ENCODE data around the gene NPIPB8. TPM values are rescaled to one million over a fixed set of nuclear protein-coding genes. Genes with fewer than 3 reads are reported as not detected.
"Not testable (repeated sequence)": the region's sequence is repeated elsewhere in the genome, so short reads cannot be mapped to it uniquely, and the experiment has no call there.

NPIPB8 gene
- total and polyA plus RNA-seq, 3 experiments from 2014 or later = 0.60 to 1.4 (median 1.3) TPM

DNA sequence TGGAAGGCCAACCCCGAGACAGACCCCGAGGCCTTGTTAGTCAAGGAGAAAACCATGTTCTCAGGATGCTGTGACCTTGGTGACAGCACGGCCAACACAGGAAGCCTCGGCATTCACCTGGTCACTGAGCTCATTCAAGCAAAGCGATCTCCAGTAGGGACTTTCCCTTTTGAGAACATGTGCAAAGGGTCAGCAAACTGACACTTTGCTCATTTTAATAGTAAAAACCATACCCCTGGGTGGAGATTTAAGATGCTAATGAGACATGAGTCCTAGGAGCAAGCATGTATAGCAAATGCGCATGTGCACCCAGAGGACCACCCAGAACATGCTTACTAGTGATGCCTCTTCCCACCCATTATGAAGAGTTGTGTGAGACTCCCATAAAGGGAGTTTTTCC lies 35.3 kb upstream of the NPIPB8 start:
- CTCF ChIA-PET = no interaction called here

DNA sequence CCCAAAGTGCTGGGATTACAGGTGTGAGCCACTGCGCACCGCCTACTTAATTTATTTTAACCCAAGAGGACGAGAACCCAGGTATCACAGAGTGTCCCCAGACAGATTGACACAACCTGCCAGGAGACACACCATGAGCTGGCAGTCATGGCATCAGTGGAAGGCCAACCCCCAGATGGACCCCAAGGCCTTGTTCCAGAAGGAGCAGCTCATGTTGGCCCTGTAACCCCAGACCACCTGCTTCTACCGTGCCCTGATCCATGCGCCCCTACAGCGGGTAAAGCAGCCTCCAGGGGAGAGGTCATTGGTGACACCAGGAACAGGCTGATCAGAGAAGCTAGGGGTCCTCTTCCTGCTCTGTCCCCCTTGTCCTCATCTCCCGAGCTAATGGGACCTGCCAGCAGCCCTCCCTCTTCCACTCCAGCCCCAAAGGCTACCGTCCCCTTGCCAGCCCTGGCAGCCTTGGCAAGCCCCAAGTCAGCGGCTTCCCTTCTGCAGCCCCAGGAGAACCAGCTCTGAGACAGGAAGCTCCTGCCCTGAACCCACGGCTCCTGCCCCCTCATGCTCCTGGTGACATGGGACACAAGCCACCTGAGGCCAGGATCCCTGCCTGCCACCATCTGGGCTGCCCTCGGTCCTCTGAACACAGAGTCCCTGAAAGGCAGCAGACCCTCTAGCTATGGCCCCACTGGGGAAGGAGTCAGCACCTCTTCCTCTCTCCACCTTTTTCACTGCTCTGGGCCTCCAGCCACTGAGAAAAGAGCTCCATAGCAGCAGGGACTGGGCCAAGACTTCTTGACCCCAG lies 34.3 kb upstream of the NPIPB8 start:
- Mint-ChIP-seq H3K36me3 (peaks cover 0 to 13% (median 0%) of the 10 kb centered on the region in 3 donors), H3K27ac (peak overlapping the region in 3 of 8 donors; percentile 24 to 61 (median 54)), H3K4me3 (no peak overlapping the region), H3K4me1 (no peaks in the 10 kb centered on the region), H3K9me3 (no peaks in the 10 kb centered on the region), H3K27me3 (no peaks in the 10 kb centered on the region)
- H3K27ac ChIP-seq (ENCODE audit: low read depth, low read length) = no peak overlapping the region
- H3K9me3 ChIP-seq (ENCODE audit: low read length) = no peaks in the 10 kb centered on the region
- H3K4me1 ChIP-seq (ENCODE audit: insufficient read depth, low read length) = no peaks in the 10 kb centered on the region
- peak in 1 of 5 donors; percentile 33 for DNase-seq
- ChIA-PET POLR2A (no interaction called here), CTCF (no interaction called here)
- no peak overlapping the region for H3K4me3 ChIP-seq (ENCODE audit: low read length)
- no peaks in the 10 kb centered on the region for H3K27me3 ChIP-seq (ENCODE audit: insufficient read depth, low read length, poor library complexity, severe bottlenecking)
- H3K36me3 ChIP-seq (ENCODE audit: insufficient read depth, low read length) = no peaks in the 10 kb centered on the region

More for the DNA sequence above, 35.3 kb upstream of the NPIPB8 start:
- Histone ChIP-seq H3K4me3 (ENCODE audit: low read length) (no peak overlapping the region), H3K36me3 (ENCODE audit: insufficient read depth, low read length) (no peaks in the 10 kb centered on the region), H3K27ac (ENCODE audit: low read depth, low read length) (no peak overlapping the region), H3K9me3 (ENCODE audit: low read length) (no peaks in the 10 kb centered on the region), H3K4me1 (ENCODE audit: insufficient read depth, low read length) (no peaks in the 10 kb centered on the region), H3K27me3 (ENCODE audit: insufficient read depth, low read length, poor library complexity, severe bottlenecking) (no peaks in the 10 kb centered on the region)
- no peak for DNase-seq
- Mint-ChIP-seq H3K9me3 (no peaks in the 10 kb centered on the region), H3K36me3 (peaks cover 0 to 10% (median 0%) of the 10 kb centered on the region in 3 donors), H3K4me1 (no peaks in the 10 kb centered on the region), H3K27me3 (no peaks in the 10 kb centered on the region), H3K4me3 (no peak overlapping the region), H3K27ac (no peak overlapping the region)
- POLR2A ChIA-PET = no interaction called here

DNA sequence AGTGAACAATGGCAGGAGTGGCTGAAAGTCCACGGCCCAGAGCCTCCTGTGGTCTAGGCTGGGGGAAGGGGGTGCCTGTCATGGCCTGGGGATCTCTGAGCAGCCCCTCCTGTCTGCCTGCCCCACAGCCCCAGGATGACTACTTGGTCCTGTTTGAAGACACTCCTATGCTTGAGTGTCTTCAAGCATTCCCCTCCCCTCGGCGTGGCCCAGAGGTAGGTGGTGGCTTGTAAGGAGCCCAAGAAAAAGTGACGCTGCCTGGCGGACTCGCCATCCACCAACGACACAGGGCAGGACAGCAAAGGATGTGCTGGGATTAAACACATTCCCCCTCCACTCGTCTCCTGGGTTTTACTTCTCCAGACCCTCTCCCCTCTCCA lies 33.7 kb upstream of the NPIPB8 start:
- Histone ChIP-seq H3K27me3 (ENCODE audit: insufficient read depth, low read length, poor library complexity, severe bottlenecking) (no peaks in the 10 kb centered on the region), H3K9me3 (ENCODE audit: low read length) (no peaks in the 10 kb centered on the region), H3K4me3 (ENCODE audit: low read length) (no peak overlapping the region), H3K4me1 (ENCODE audit: insufficient read depth, low read length) (no peaks in the 10 kb centered on the region), H3K27ac (ENCODE audit: low read depth, low read length) (no peak overlapping the region), H3K36me3 (ENCODE audit: insufficient read depth, low read length) (no peaks in the 10 kb centered on the region)
- H3K4me3 Mint-ChIP-seq = no peak overlapping the region
- ChIA-PET POLR2A (no interaction called here), CTCF (no interaction called here)
- H3K36me3 Mint-ChIP-seq = peaks cover 0 to 14% (median 0%) of the 10 kb centered on the region in 3 donors
- peak overlapping the region in 1 of 8 donors; percentile 61 for H3K27ac Mint-ChIP-seq
- peak in 1 of 5 donors; percentile 44 for DNase-seq
- H3K9me3 Mint-ChIP-seq = no peaks in the 10 kb centered on the region
- H3K27me3 Mint-ChIP-seq = no peaks in the 10 kb centered on the region
- no peaks in the 10 kb centered on the region for H3K4me1 Mint-ChIP-seq

GRCh38 chr16:28606291-28607115 lies 31.4 kb upstream of the NPIPB8 start:
- peaks cover 4% of the 10 kb centered on the region for H3K4me1 ChIP-seq (ENCODE audit: insufficient read depth, low read length)
- Mint-ChIP-seq H3K4me3 (no peak overlapping the region), H3K4me1 (peaks cover 4 to 11% (median 9%) of the 10 kb centered on the region in 3 donors), H3K27ac (no peak overlapping the region), H3K27me3 (no peaks in the 10 kb centered on the region), H3K9me3 (no peaks in the 10 kb centered on the region), H3K36me3 (peaks cover 0 to 14% (median 0%) of the 10 kb centered on the region in 3 donors)
- no peak overlapping the region for H3K27ac ChIP-seq (ENCODE audit: low read depth, low read length)
- no peaks in the 10 kb centered on the region for H3K27me3 ChIP-seq (ENCODE audit: insufficient read depth, low read length, poor library complexity, severe bottlenecking)
- H3K9me3 ChIP-seq (ENCODE audit: low read length) = no peaks in the 10 kb centered on the region
- POLR2A ChIA-PET = no interaction called here
- DNase-seq = peak in 1 of 5 donors; percentile 30
- H3K36me3 ChIP-seq (ENCODE audit: insufficient read depth, low read length) = no peaks in the 10 kb centered on the region
- H3K4me3 ChIP-seq (ENCODE audit: low read length) = no peak overlapping the region
- CTCF ChIA-PET = no interaction called here

DNA sequence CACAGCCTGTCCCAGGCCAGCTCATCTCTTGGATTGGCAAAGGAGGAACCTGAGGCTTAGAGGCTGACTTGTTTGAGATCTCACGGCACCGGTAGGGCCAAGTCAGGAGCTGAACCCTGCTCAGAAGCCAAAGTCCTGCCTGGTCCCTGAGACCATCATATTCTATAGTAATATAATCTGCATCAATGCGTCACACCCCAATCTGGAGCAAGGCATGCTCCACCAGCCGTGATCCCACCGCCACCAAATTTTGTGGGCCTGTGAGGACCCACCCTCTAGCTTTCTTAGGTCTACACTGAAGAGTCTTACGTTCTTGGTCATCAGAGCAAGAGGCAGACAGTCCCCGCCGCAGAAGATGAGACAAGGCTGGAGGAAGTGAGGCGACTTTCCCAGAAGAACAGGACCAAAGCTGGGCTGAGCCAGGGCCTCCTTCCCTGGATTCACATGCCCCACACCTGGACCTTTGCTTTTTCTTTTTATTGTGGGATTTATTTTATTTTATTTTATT lies 30.7 kb upstream of the NPIPB8 start:
- Mint-ChIP-seq H3K27ac (peak overlapping the region in 1 of 8 donors; percentile 83), H3K4me3 (no peak overlapping the region), H3K4me1 (peaks cover 4 to 11% (median 9%) of the 10 kb centered on the region in 3 donors), H3K36me3 (peaks cover 0 to 14% (median 0%) of the 10 kb centered on the region in 3 donors), H3K27me3 (no peaks in the 10 kb centered on the region), H3K9me3 (no peaks in the 10 kb centered on the region)
- no peak for DNase-seq
- Histone ChIP-seq H3K4me1 (ENCODE audit: insufficient read depth, low read length) (peaks cover 4% of the 10 kb centered on the region), H3K27ac (ENCODE audit: low read depth, low read length) (no peak overlapping the region), H3K4me3 (ENCODE audit: low read length) (no peak overlapping the region), H3K27me3 (ENCODE audit: insufficient read depth, low read length, poor library complexity, severe bottlenecking) (no peaks in the 10 kb centered on the region), H3K36me3 (ENCODE audit: insufficient read depth, low read length) (no peaks in the 10 kb centered on the region), H3K9me3 (ENCODE audit: low read length) (no peaks in the 10 kb centered on the region)
- ChIA-PET POLR2A (no interaction called here), CTCF (no interaction called here)

DNA sequence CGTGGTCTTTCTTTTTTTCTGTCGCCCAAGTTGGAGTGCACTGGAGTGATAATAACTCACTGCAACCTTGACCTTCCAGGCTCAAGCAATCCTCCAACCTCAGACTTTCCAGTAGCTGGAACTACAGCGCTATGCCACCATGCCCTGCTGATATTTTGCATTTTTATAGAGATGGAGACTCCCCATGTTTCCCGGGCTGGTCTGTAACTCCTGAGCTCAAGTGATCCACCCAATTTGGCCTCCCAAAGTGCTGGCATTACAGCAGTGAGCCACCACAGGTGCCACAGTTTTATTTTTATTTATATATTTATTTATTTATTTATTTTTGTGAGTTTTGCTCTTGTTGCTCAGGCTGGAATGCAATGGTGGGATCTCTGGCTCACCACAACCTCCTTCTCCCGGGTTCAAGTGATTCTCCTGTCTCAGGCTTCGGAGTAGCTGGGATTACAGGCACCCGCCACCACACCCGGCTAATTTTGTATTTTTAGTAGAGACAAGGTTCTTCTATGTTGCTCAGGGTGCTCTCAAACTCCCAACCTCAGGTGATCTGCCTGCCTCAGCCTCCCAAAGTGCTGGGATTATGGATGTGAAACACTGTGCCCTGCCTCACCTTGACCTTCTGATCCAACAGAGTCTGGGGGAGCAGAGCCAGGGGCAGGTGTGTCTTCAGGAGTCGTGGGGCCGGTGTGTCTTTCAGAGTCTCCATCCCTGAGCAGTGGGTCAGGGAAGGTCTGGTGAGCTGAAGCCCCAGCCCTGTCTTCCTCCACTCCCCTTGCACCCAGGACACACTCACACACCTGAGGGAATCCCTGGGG lies 30.0 kb upstream of the NPIPB8 start:
- H3K27me3 ChIP-seq (ENCODE audit: insufficient read depth, low read length, poor library complexity, severe bottlenecking); DNase-seq; H3K9me3 Mint-ChIP-seq; H3K27ac ChIP-seq (ENCODE audit: low read depth, low read length); H3K4me3 ChIP-seq (ENCODE audit: low read length); H3K27ac Mint-ChIP-seq; H3K4me3 Mint-ChIP-seq; CTCF ChIA-PET; H3K4me1 ChIP-seq (ENCODE audit: insufficient read depth, low read length); POLR2A ChIA-PET; H3K27me3 Mint-ChIP-seq; H3K9me3 ChIP-seq (ENCODE audit: low read length); H3K36me3 ChIP-seq (ENCODE audit: insufficient read depth, low read length): not testable (repeated sequence)
- peaks cover 0 to 14% (median 0%) of the 10 kb centered on the region in 3 donors for H3K36me3 Mint-ChIP-seq
- peaks cover 4 to 11% (median 9%) of the 10 kb centered on the region in 3 donors for H3K4me1 Mint-ChIP-seq

DNA sequence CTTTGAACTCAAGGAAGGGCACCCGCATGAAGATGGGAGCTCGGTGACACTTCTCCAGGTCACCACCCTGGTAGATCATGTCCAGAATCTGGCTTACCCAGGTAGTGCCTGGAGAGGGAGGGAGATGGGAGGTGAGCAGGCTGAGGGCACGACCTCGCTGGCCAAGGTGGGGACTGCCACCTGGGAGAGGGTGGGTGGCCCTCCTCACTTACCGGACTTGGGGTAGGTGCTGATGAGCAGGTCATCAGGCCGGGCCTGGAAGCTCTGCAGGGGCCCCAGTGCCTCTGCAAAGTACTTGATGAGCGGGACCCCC lies 29.4 kb upstream of the NPIPB8 start:
- H3K27ac Mint-ChIP-seq; POLR2A ChIA-PET; H3K4me3 Mint-ChIP-seq; H3K27me3 Mint-ChIP-seq; H3K4me3 ChIP-seq (ENCODE audit: low read length); H3K27ac ChIP-seq (ENCODE audit: low read depth, low read length); H3K4me1 ChIP-seq (ENCODE audit: insufficient read depth, low read length); H3K9me3 ChIP-seq (ENCODE audit: low read length); CTCF ChIA-PET; H3K36me3 ChIP-seq (ENCODE audit: insufficient read depth, low read length); H3K27me3 ChIP-seq (ENCODE audit: insufficient read depth, low read length, poor library complexity, severe bottlenecking); H3K9me3 Mint-ChIP-seq: not testable (repeated sequence)
- peaks cover 4 to 11% (median 9%) of the 10 kb centered on the region in 3 donors for H3K4me1 Mint-ChIP-seq
- H3K36me3 Mint-ChIP-seq = peaks cover 0 to 14% (median 0%) of the 10 kb centered on the region in 3 donors
- peak in 1 of 5 donors; percentile 16 for DNase-seq

Measured in CD8-positive, alpha-beta memory T cell (primary cell).